ENCODE results near the gene CCDC187. TPM values are rescaled to one million over a fixed set of nuclear protein-coding genes. Genes with fewer than 3 reads are reported as not detected.

CCDC187 gene
- total RNA-seq, 4 donors from 2014 or later: 0.13 to 0.45 TPM; not detected in 2

- no peaks in the 10 kb centered on the region for H3K36me3 ChIP-seq
- H3K9me3 ChIP-seq: no peaks in the 10 kb centered on the region
- 77% methylated on average over 13 of the region's 25 CpGs for WGBS
- no peak overlapping the region for H3K4me3 ChIP-seq
- TF ChIP-seq POLR2A (IDR thresholded peaks at IDR 0.05) (no peak), POLR2AphosphoS5 (IDR thresholded peaks at IDR 0.05) (no peak), EP300 (IDR thresholded peaks at IDR 0.05) (no peak)
- TF ChIP-seq, protein P1, sequence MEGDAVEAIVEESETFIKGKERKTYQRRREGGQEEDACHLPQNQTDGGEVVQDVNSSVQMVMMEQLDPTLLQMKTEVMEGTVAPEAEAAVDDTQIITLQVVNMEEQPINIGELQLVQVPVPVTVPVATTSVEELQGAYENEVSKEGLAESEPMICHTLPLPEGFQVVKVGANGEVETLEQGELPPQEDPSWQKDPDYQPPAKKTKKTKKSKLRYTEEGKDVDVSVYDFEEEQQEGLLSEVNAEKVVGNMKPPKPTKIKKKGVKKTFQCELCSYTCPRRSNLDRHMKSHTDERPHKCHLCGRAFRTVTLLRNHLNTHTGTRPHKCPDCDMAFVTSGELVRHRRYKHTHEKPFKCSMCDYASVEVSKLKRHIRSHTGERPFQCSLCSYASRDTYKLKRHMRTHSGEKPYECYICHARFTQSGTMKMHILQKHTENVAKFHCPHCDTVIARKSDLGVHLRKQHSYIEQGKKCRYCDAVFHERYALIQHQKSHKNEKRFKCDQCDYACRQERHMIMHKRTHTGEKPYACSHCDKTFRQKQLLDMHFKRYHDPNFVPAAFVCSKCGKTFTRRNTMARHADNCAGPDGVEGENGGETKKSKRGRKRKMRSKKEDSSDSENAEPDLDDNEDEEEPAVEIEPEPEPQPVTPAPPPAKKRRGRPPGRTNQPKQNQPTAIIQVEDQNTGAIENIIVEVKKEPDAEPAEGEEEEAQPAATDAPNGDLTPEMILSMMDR (IDR thresholded peaks at IDR 0.05): no peak
- DNase-seq (ENCODE audit: low spot score in 2 of 2): no peak
- H3K27ac ChIP-seq: no peak overlapping the region
- H3K4me1 ChIP-seq: peaks cover 14% of the 10 kb centered on the region
- H3K27me3 ChIP-seq: peaks cover 40% of the 10 kb centered on the region
Observed at GRCh38 chr9:136254381-136255165, 49.3 kb downstream of the CCDC187 start.

- DNase-seq (ENCODE audit: low spot score in 2 of 2): no peak
- H3K9me3 ChIP-seq: no peaks in the 10 kb centered on the region
- TF ChIP-seq EP300 (IDR thresholded peaks at IDR 0.05) (no peak), POLR2AphosphoS5 (IDR thresholded peaks at IDR 0.05) (no peak), POLR2A (IDR thresholded peaks at IDR 0.05) (no peak)
- TF ChIP-seq, protein P1 (IDR thresholded peaks at IDR 0.05): no peak
- no peaks in the 10 kb centered on the region for H3K36me3 ChIP-seq
- 86% methylated on average over 25 of the region's 32 CpGs for WGBS
- H3K27ac ChIP-seq: no peak overlapping the region
- peaks cover 14% of the 10 kb centered on the region for H3K4me1 ChIP-seq
- H3K4me3 ChIP-seq: no peak overlapping the region
- peaks cover 40% of the 10 kb centered on the region for H3K27me3 ChIP-seq
Observed at GRCh38 chr9:136253246-136254130, 50.4 kb downstream of the CCDC187 start.

GRCh38 chr9:136252846-136253245, 51.0 kb downstream of the CCDC187 start:
- TF ChIP-seq EP300 (IDR thresholded peaks at IDR 0.05) (no peak), POLR2A (IDR thresholded peaks at IDR 0.05) (no peak), POLR2AphosphoS5 (IDR thresholded peaks at IDR 0.05) (no peak)
- TF ChIP-seq, protein P1 (IDR thresholded peaks at IDR 0.05): no peak
- no peaks in the 10 kb centered on the region for H3K36me3 ChIP-seq
- WGBS: 69% methylated on average over 6 of the region's 10 CpGs

GRCh38 chr9:136252281-136252680, 51.6 kb downstream of the CCDC187 start:
- no peak overlapping the region for H3K4me3 ChIP-seq
- H3K4me1 ChIP-seq: peaks cover 23% of the 10 kb centered on the region
- H3K27me3 ChIP-seq: peaks cover 32% of the 10 kb centered on the region
- DNase-seq (ENCODE audit: low spot score in 2 of 2): no peak
- no CpG with 5 or more reads among the region's 29 CpGs for WGBS
- TF ChIP-seq POLR2A (IDR thresholded peaks at IDR 0.05) (no peak), EP300 (IDR thresholded peaks at IDR 0.05) (no peak), POLR2AphosphoS5 (IDR thresholded peaks at IDR 0.05) (no peak)
- TF ChIP-seq, protein P1 (IDR thresholded peaks at IDR 0.05): no peak
- H3K9me3 ChIP-seq: no peaks in the 10 kb centered on the region
- H3K27ac ChIP-seq: no peak overlapping the region
- H3K36me3 ChIP-seq: no peaks in the 10 kb centered on the region

More at GRCh38 chr9:136252846-136253245, 51.0 kb downstream of the CCDC187 start:
- Histone ChIP-seq H3K9me3 (no peaks in the 10 kb centered on the region), H3K27ac (no peak overlapping the region), H3K4me1 (peaks cover 20% of the 10 kb centered on the region), H3K4me3 (no peak overlapping the region), H3K27me3 (peaks cover 36% of the 10 kb centered on the region)
- no peak for DNase-seq (ENCODE audit: low spot score in 2 of 2)
